NAMALWA (cell line): ENCODE results near the gene CAMKK2.
"Not testable (repeated sequence)": the region's sequence is repeated elsewhere in the genome, so short reads cannot be mapped to it uniquely, and the experiment has no call there.

Source experiments
- DNase-seq: peaks from one replicate; pipeline ENCODE4 v3.0.0-alpha.2; 2015; ENCODE audit warnings: low spot score

CAMKK2 gene

DNA sequence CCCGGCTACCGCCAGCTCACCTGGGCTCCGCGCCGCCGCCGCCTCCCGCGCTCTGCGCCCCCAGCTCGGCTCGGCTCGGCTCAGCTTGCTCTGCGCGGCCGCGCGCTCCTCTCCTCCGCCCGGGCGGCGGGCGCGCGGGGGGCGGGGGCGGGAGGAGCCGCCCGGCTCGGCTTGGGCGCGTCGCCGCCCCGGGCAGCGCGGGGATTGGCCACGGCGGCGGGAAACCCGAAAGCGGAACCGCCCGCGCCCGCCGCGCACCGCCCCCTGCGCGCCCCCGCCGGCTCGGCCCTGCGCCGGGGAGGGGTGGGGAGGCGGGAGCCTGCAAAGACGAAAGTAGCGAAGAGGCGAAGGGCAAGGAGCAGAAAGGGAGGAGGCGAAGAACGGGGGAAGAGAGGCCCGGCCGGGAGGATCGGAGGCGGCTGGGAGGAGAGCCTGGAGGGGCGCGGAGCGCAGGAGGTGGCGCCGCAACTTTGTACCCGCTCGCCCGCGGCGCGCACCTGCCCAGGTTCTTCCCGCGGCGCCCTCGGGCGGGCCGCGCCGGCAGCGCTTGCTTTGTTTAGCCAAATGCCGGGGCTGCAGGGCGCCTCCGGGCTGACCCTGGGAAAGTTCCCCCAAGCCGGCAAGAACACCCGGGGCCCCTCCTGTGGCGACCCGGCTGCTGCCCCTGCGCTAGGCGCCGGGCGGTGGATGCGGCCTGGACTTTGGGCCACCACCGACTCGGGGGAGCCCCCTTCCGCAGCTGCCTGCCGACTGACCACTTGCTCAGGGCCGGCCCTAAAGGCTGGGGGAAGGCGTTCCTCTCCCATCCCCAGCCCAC lies at the start of gene CAMKK2:
Gene CAMKK2 (minus strand): TSS at position 92 of the 817 bp plus-strand sequence. CDS start 22,183 bp downstream, outside the sequence.
- peak; percentile 86 for DNase-seq

DNA sequence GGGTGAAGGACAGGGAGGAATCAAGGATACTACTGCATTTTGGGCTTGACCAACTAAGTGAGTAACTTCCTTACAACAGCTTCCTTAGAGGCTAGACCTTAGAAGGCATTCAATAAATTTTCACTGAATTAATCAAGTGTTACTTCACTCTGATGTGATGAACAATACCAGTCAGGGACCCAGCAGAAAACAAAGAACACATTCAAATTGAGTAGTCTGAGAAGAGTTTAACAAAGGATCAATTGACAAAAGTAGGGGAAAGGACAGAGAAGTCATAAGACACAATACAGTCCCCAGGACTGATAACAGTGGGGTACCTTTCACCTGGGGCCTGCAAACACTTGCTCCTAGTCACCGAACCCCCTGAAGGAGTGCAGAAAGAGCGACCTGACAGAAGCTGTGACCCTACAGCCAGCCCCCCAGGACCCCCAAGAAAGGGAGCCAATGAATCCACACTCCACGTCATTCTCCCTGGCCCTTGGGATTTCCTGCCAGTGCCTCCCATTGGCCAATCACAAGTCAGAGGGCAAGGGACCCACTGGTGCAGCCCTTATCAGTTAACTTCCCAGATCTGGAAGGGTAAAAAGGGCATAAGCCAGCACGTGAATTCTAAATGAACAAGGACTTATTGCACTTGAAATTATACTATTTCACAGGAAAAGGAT lies 48.8 kb upstream of the CAMKK2 start:
- no peak for DNase-seq

GRCh38 chr12:121344506-121344905 lies 48.0 kb upstream of the CAMKK2 start:
- DNase-seq: no peak

- DNase-seq: no peak
Observed at GRCh38 chr12:121337416-121337815, 40.9 kb upstream of the CAMKK2 start.

DNA sequence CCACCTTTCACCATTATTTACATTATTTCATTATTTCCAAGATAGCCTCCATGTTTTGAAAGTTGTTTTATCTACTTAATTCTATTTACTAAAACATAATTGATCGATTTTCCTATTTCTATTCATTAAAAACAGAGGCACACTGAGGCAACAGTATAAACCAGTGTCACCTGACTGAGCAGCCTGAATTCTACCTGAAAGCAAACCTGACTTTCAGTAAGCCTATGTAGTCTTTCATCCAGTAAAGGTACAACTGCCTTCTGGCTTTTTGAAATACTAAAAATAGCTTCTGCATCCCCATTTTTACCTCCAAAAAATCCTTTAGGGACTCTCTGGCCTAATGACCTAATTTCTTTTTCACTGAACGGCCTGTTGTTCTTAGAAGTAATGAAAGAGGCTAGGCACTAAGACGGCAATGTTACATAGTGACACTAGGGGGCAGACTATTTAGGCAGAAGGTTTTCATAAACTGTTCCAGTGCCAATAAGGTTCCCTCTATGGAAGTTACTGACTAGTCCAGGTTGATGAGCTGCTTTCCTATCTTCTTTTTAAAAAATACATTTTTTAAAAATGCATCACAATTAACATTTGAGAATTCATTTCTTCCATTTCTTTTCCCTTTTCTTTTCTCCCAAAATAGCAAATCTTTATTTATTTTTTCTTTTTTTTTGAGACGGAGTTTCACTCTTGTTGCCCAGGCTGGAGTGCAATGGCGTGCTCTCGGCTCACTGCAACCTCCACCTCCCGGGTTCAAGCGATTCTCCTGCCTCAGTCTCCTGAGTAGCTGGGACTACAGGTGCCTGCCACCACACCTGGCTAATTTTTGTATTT lies 38.2 kb upstream of the CAMKK2 start:
- peak; percentile 74 for DNase-seq

- DNase-seq: no peak
Observed at GRCh38 chr12:121333747-121334146, 37.2 kb upstream of the CAMKK2 start.

GRCh38 chr12:121331248-121331647 lies 34.7 kb upstream of the CAMKK2 start:
- no peak for DNase-seq

DNA sequence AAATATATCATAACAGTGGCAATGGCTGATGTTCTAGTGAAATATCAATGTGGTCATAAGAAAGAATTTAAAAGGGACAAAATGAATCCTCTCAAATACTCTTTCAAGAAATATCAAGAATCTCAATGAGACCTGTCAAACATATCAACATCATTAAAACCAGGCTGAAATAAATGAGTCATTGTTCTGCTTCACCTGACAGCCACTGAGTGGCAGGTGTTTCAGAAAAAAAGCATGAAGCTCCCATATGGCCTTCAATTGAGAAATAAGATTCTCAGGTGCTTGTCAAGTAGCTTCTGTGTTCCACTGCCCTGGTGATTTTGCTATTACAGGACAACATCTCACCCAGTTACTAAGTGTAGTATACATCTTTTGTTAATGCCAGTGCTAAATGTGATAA lies 34.2 kb upstream of the CAMKK2 start:
- DNase-seq: no peak

DNA sequence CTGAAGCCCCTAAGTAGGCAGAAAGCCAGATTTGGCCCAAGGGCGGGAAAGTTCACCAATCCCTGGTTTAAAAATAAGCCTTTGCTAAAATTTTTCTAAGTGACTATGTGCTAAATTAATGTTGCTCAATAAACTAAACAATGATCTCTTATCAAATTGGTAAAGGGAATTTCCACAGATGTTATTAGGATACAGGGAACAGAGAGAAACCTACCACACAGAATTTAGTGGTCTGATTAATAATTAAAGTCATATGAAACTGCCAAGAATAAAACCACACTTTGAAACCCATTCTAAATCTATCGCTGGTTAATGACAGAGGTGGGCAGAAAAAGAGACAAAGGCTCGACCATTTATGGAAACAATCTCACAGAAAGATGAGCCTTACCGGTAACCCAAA lies 33.7 kb upstream of the CAMKK2 start:
- no peak for DNase-seq

DNA sequence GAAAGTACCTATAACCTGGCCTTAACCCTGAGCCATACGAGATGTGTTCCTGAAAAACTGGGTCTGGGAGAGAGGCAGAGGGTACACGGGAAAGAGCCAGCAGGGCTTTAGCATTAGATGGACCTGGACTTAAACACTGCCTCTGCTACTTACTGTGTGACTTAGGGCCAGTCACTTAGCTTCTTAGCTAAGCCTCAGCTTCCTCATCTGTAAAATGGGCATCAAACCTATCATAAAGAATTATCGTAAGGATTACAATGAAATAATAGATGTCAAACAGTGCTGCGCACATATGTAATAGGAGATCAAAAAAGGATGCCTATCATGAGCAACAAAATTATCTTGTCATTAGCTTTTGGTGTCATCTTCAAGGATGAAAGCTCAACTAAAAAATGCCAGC lies 32.1 kb upstream of the CAMKK2 start:
- DNase-seq: no peak

- DNase-seq: no peak
Observed at GRCh38 chr12:121326996-121327674, 30.6 kb upstream of the CAMKK2 start.

DNA sequence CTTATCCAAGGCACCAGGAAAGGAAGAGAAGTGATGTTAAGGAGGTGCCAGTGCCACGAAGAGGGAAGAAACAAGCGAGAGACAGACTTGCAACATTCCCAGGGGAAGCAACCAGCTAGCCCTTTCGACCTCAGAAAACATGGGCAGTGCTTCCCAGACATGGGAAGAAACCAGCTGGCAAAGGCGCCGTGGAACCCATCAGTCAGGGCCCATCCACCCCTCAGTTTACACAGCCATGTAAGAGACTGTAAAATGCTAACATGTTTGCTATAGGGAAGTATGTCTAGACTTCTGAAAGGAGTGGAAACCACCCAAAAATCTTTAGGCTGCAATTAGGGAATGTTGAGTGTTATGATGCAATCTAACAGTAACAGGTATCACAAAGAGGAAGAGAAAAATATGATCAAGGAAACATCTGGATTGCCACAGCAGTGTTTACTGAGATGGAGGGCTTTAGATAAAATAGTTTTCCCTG lies 29.4 kb upstream of the CAMKK2 start:
- no peak for DNase-seq

DNA sequence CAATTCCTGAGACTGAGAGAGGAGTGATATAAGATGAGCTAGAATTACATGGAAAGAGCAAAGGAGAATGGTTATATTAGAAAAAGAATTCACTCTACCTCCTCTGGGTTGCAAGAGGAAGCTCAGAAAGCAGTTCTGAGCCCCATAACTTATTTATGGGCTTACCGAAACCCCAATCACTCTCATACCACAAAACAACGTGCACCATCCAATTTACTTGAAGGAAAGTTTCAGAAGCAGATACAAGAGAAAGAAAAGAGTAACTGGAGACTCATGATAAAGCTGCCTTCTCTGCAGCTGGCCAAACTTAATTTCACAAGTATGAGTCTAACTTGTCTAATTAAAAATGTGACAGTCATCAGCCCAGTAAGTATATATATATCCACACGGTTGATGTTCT lies 27.4 kb upstream of the CAMKK2 start:
- no peak for DNase-seq

DNA sequence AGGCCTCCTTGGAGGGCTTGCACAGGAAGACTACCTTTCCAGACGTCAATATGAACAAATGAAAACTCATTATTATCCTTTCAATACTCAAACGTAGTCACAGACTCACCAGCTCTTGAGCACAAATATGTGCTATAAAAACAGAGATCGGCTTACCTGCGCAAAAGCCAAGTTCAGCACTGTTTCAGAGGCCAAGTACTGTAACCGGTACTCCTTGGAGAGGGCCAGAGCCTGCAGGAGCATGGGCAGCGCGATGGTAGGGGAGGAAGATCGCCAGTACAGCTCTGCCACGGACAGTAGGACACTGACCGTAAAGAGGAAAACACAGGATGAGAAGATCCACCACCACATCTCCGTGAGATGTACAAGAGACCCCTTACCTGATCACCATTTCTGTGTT lies 21.6 kb upstream of the CAMKK2 start:
- DNase-seq: no peak

- DNase-seq: no peak
Observed at GRCh38 chr12:121314431-121314830, 17.9 kb upstream of the CAMKK2 start.

GRCh38 chr12:121310231-121310630 lies 13.7 kb upstream of the CAMKK2 start:
- not testable (repeated sequence) for DNase-seq

DNA sequence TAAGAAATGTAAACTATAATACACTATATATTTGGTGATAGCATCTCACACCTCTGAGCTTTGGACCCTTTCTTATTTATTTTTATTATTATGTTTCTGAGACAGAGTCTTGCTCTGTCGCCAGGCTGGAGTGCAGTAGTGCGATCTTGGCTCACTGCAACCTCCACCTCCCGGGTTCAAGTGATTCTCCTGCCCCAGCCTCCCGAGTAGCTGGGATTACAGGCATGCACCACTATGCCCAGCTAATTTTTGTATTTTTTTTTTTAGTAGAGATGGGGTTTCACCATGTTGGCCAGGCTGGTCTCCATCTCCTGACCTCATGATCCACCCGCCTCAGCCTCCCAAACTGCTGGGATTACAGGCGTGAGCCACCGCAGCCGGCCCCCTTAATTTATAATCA lies 10.9 kb upstream of the CAMKK2 start:
- not testable (repeated sequence) for DNase-seq

DNA sequence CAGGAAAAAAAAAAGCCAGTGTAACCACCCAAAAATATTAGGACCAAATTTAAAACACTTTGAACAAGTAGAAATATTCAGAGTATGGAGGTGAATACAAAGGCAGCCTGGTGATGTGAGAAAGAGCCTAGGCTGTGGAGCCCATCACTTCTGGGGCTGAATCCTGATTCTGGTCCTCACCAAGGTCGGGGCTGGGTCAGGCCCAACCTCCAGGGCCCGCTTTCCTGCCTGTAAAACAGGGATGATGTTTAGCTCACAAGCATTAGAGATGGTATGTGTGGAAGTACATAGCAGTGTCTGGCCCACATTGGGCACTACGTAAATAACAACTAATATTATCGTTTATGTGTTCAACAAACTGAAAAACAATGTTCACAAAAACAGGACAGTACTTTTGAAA lies 7.8 kb upstream of the CAMKK2 start:
- no peak for DNase-seq

- no peak for DNase-seq
Observed at GRCh38 chr12:121301876-121302275, 5.4 kb upstream of the CAMKK2 start.

DNA sequence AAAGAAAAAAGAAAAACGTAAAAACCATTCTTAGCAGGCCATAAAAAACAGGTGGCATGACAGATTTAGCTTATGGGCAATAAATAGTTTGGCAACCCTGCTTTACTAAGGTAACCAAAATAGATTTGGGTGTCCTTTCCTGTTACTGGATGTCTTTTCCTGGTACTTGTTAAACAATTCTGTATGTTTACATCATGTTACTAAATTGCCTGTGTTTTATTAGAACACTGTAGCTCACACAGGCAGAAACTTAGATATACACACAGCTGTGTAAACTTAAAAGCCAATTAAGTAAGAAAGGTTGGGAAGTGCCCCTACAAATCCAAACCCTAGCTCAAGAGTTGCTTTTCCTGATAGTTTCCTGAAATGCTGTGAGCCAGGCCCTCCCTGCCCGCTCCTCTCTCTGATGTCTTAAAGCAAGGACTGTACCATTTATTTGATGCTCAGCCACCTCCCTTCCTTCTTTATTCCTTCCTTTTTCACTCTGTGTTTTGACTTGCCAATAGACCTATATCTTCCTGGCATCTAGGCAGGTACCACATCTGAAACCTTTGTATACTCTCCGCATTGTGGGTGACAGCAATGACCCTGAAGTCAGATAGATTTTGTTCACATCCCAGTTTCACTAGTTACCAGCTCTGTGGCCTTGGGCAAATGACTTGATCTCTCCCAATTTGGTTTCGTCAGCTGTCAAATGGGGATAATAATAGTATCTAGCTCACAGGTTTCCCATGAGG lies 3.7 kb upstream of the CAMKK2 start:
- no peak for DNase-seq

DNA sequence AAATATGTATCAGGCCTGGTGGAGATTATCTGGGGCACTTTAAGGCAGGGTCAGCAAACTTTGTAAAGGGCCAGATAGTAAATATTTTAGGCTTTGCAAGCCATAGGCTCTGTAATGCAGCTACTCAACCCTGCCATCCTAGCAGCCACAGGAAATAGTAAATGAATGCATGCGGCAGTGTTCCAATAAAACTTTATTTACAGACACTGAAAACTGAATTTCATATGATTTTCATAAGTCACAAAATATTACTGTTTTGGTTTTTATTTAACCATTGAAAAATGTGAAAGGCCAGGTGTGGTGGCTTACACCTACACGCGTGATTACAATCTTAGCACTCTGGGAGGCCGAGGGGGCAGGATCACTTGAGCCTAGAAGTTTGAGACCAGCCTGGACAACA lies 3.2 kb upstream of the CAMKK2 start:
- DNase-seq: no peak
